HG03457 (cell line): ENCODE measurements around the gene PLCH2.
A peak's percentile ranks its signal among the peaks of the same experiment; 100 is the strongest.

Experiments used
- ATAC-seq: cut with Tn5 transposase; IDR thresholded peaks from one replicate; pipeline ENCODE4 v1.9.1; 2021; ENCODE audit warnings: moderate number of reproducible peaks; ENCODE audit not compliant: unreplicated experiment

The PLCH2 gene

GRCh38 chr1:2512862-2513421 is 36.9 kb downstream of the PLCH2 start:
- ATAC-seq, result no peak

DNA sequence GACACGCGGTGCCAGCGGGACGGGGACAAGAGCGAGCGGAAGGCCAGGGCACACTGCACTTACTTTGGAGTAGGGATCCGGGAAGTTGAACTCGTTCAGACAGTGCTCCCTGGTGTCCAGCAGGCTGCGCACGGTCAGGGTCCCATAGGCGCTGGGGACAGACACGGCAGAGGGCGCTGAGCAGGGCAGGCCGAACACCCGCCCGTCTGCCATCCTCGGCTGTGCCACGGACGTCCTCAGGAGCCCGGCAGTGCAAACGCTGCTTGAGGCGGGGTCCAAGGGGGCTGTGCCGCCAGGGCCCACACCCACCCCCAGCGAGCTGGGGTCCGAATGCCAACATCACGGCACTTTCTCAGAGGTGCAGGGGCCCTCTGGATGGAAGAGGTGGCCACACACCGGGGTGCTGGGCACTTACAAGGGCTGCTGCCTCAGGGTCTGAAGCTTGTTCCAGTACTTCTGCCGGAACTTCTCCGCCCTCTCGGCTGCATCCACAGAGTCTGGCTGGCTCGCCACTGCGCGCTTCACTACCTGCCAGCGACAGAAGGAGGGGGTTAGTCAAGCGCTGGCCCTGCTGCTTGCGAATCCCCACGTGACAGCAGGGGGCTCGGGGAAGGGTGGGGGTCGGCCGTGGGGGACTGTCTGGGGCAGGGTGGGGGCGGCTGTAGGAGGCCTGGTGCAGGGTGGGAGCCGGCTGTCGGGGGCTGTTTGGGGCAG is 38.0 kb downstream of the PLCH2 start:
- ATAC-seq, result no peak

DNA sequence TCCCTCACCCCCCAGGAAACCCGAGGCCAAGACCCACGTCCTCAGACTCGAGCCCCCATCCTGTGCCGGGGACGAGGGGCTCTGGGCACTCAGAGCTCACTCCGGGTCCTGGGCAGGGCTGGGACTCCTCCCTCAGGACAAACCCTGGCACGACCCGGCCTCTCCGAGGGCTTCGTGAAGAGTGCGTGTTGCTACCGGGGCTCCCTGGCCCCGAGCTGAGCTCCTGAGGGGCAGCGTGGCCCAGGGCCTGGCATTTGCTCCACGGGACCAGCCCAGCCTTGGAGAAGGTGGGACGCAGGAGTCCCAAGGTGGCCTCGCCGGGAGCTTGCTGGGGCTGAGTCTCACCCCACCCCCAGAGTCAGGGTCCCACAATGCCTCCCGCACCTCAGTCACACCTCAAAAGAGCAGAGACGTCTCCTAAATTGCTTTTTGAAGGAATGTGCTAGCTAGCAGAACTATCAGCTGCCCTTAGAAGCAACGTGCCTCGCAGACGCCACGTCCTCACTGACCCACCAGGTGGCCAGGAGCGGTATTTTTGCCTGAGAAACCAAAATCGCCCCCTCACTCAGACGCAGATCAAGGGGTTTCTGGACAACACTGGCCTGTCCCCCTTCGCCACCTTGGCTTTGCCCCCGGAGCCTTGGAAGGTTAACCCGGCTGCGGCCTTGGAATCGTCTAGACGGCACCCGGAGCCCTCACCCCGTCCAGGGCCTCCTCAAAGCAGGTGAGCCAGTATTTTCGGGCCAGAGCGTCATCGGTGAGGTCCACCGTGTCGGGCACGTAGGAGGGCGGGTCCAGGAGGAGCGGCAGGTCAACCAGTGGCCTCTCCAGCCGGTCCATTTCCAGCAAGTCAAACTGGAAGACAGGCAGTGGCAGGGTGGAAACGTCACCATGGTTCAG is 39.0 kb downstream of the PLCH2 start:
- no peak for ATAC-seq

DNA sequence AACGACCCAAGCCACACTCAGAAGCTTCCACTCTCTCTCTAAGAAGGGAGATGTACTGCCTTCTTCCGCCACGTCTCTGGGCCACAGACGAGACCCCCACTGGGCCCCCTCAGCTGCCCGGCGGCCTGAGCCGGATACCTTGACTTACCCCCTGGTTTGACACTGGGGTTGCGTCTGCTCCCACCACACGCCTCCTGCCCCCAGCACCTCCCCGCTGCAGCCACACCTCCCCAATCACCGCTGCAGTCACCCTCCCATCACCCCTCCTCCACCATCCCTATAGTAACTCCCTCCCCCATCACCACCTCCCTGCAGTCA is 39.6 kb downstream of the PLCH2 start:
- no peak for ATAC-seq

- ATAC-seq, result no peak
Observed at GRCh38 chr1:2516124-2516523, 40.0 kb downstream of the PLCH2 start.

DNA sequence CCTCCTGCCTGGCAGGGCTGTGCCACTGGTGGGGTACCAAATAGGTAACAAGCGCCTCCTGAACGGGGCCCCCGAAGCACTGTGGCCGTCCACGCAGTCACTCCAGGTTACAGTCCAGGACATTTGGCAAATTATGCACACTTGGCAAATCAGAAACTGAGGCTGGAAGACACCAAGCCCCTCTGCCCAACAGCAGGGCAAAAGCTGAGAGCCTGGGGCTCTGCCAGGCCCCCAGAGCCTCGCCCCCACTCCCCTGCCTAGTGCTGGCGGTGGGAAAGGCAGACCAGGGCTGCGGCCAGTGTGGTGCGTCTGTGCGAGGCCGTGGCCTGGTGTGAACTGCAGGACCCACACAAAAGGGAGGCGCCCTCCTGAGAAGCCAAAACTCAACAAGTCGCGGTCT is 40.9 kb downstream of the PLCH2 start:
- ATAC-seq, result no peak

DNA sequence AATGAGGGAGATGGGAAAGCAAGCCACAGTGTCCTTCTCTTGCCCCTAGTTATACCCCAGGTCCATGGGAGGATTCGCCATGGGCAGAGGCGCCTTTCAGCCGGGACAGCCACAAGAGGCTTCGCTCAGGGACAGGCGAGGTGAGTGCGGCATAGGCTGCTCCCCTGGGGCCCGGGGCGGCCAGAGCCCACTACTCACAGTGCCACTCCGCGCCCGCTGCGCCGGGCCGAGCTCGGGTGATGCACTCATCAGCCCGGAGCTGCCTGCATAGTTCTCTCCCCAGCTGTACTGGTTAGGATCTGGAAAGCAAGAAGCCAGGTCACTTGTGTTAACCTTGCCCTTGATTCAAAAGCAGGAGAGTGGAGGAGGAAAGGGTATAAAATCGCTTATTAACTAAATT is 41.9 kb downstream of the PLCH2 start:
- ATAC-seq, result no peak

DNA sequence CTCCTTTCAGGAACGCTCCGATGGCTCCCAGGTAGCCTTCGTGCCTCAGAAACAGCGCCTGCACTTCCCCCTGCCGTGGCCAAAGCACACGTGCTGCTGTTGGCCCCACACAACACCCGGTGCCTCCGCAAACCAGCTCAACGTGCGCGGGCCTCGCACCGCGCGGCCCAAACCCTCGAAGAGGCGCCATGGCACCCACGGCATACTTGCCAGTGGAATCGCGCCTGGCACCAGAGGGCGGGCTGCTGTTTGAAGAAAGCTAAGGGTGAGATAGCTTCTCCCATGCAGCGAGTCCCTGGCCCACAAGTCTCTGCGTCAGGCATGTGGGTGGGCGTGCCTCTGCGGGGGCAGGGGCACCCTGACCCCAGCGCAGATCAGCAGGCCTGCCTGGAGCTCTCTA is 42.4 kb downstream of the PLCH2 start:
- ATAC-seq, result no peak

DNA sequence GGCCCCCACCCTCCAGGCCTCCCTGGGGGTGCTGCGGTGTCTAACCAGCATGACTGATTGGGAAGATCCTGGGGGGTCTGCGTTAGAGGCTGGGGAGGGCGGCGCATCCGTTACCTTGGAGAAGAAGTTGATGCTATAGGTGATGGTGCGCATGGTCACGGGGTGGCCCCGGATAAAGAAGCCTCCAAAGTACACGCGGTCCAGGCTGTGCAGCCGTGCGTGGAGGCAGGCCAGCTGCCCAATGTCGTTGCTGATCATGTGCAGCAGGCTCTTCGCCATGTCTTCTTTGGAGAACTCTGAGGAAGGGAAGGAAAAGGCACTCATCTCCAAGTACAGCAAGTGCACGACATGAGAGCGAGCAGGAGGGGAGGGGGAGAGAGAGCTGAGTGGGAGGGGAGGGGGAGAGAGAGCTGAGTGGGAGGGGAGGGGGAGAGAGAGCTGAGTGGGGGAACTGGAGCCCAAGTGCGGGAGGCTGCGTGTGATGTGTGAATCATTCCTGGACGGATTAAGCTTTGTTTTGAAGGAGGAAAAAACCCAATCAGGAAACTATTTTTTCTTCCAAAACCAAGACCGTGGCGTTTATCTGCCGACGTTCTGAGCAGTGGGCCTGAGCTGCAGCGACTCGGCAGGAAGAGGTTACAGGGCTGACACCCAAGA is 43.1 kb downstream of the PLCH2 start:
- no peak for ATAC-seq

DNA sequence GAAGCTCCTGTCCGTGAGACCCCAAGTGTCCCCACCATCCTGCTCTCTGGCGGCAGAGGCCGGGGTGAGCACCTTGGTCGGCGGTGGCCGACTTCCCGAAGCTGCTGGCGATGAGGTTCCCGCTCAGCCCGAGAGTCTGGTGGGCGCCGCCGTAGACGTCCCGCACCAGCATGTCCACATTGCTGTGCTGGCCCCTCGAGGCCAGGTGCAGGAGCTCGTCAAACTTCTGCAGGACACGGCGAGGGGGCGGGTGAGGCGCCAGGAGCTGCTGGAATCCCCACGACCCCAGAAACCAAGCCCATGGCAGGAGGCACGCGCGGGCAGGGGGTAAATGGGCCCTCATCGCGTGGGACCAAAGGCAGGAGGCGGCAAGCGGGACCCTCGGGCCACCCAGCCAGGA is 43.6 kb downstream of the PLCH2 start:
- no peak for ATAC-seq

DNA sequence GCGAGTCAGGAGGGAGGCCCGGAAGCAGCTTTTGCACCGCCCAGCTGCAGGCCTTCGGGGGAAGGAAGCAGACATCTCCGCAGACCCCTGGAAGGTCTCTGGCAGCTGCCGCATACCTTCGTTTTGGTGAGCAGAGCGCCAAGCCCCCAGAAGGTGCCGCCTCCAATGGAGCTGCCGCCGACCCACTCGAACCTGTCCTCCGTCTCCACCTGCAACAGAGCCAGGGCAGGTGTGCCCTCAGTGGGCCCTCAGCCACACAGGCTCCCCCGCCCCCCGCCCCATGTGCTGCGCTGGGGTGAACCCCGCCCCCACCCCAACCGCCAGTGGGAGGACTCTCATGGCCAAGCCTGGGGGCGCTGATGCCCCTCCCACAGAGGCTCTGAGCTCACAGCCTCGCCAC is 44.1 kb downstream of the PLCH2 start:
- no peak for ATAC-seq

GRCh38 chr1:2520806-2521205 is 44.7 kb downstream of the PLCH2 start:
- no peak for ATAC-seq

GRCh38 chr1:2522230-2522629 is 46.1 kb downstream of the PLCH2 start:
- no peak for ATAC-seq

- ATAC-seq, result no peak
Observed at GRCh38 chr1:2523191-2523890, 47.3 kb downstream of the PLCH2 start.

DNA sequence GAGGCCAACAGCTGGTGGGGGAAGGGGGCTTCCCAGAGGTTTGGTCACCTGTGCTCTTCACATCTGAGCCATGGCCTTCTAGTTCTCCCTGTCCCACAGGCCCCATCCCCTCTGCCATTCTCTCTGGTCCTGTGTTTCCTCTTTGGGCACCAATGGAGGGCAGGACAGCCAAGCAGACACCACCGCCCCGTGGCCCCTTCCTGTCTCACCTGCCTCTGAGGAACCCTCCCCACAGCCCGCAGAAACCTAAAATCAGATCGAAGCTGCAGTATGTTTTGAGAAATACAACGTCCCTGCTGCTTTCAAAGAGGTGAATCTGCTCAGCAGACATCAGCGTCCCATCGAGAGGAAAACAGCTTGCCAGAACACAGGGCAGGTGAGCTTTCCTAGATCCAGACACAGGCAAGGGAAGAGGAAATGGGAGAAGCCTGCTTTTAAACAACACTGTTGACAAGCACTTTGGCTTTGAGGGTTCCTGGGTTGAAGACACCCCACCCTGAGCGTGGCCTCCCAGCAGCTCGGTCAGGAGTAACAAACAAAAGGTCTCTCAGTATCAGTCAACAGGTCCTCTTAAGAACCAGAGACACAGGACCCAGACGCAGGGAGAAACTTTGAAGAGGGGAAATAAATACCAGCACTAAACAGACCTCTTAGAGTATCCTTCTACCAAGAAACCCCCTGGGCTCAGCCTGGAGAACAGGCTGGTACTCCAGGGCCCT is 48.0 kb downstream of the PLCH2 start:
- no peak for ATAC-seq

- no peak for ATAC-seq
Observed at GRCh38 chr1:2525572-2525919, 49.5 kb downstream of the PLCH2 start.

DNA sequence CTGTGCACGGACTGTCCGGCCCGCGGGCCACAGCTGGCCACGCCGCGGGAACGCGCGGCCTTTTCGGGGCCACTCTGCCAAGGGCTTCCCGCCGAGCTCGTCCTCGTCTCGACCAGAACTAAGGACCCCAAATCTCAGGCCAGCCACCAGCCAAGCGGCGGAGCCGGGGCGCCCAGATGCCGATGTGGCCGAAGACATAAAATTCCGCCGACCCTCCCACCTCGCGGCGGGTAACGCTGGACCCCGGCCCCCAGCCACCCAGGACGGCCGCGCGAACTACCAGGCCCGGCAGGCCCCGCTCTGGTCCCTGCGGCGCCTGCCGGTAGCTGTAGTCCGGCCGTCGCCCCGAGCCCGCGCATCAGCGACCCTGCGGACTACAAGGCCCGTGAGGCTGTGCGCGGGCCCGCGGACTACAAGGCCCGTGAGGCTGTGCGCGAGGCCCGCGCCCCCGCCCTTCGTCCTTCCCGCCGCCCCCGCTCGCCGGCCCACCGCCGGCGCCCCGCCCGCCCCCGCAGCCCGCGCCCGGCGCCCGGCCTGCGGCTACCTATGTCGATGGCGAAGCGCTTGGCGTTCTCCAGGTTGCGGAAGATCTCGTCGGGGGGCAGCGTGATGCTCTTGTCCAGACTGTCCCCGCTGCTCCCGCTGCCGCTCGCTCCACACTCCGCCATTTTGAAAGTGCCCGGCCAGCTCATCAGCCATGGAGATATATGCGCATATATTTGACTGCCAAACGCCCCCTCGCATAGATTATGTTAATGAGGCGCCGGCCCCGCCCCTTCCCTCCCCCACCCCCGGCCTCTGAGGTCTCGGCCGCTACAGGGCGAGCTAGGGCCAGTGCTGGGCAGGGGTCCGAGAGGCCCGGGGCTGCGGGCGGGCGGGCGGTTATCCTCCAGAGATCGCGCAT is 50.1 kb downstream of the PLCH2 start, which contains the start of gene PANK4:
TSS of gene PANK4 (minus strand) at position 677 of the 904 bp plus-strand sequence. CDS start at position 668, 9 bp downstream.
- peak; percentile 75 for ATAC-seq

- peak; percentile 27 for ATAC-seq
Observed at GRCh38 chr1:2526824-2527555, 50.9 kb downstream of the PLCH2 start.

DNA sequence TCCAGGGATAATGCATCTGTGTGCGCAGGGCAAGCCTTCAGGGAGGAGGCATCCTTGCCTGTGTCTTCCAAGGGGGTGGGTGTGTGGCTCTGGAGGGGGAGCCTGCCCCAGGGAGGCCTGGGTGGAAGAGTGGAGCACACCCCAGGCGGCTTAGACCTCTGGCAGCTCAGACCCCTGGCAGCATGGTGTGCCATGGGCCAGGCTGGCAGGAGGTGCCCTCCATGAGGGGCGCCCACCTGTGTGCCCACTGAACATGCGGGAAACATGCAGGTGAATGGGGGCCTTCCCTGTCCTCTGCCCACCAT is 51.4 kb downstream of the PLCH2 start:
- no peak for ATAC-seq
